Breast epithelium (tissue), 4 donors: ENCODE data around the gene LGALS7. TPM values are rescaled to one million over a fixed set of nuclear protein-coding genes. Genes with fewer than 3 reads are reported as not detected.
A peak's percentile ranks its signal among the peaks of the same experiment; 100 is the strongest.
"Not testable (repeated sequence)": the region's sequence is repeated elsewhere in the genome, so short reads cannot be mapped to it uniquely, and the experiment has no call there.

Experiments used
- DNase-seq, 2 donors: peaks; one replicate each; pipeline ENCODE4 v3.0.0-alpha.2; 2019; ENCODE audit warnings: low spot score in 2 of 2
- H3K27ac ChIP-seq, 2 donors: fragments of 200-600 bp; sonication (generic) in 1 of 2; one replicate each; pipeline ENCODE4 v1.5.1; 2016 to 2019; ENCODE audit warnings: mild to moderate bottlenecking in 1 of 2
- H3K27me3 ChIP-seq, 2 donors: fragments of 200-600 bp; sonication (generic) in 1 of 2; one replicate each; pipeline versions ENCODE4 v1.5.1 to v1.6.0; 2017 to 2019; ENCODE audit warnings: control low read depth in 1 of 2, mild to moderate bottlenecking in 1 of 2
- H3K36me3 ChIP-seq: fragments of 200-600 bp; one replicate; pipeline ENCODE4 v1.5.1; 2019
- H3K4me1 ChIP-seq, 2 donors: fragments of 200-600 bp; sonication (generic); one replicate each; pipeline ENCODE4 v1.5.1; 2016 to 2019; ENCODE audit warnings: control low read depth in 1 of 2
- H3K4me3 ChIP-seq, 3 donors: fragments of 200-600 bp; sonication (generic); 1 replicate in 2 of 3; 2 replicates in 1 of 3; pipeline ENCODE4 v1.5.1; 2016 to 2019; ENCODE audit warnings: mild to moderate bottlenecking in 3 of 3, moderate library complexity in 2 of 3
- H3K9me3 ChIP-seq, 2 donors: fragments of 200-600 bp; sonication (generic) in 1 of 2; one replicate each; pipeline ENCODE4 v1.5.1; 2016 to 2019; ENCODE audit warnings: control low read depth in 1 of 2
- CTCF ChIP-seq, 3 donors: fragments of 450-650 bp; IDR thresholded peaks; one replicate each; pipeline ENCODE4 v1.5.1; 2016 to 2017; ENCODE audit warnings: antibody characterized with exemption in 3 of 3, mild to moderate bottlenecking in 3 of 3, moderate library complexity in 3 of 3
- POLR2A ChIP-seq: fragments of 450-650 bp; IDR thresholded peaks from one replicate; pipeline ENCODE4 v1.6.1; 2016; ENCODE audit warnings: antibody characterized with exemption, mild to moderate bottlenecking, moderate library complexity
- POLR2AphosphoS5 ChIP-seq, 3 donors: sonication (generic); formaldehyde crosslinking; IDR thresholded peaks; one replicate each; pipeline ENCODE4 v1.6.1; 2017; ENCODE audit warnings: antibody characterized with exemption in 3 of 3
- intact Hi-C: fragments of 100-400 bp; cut with DNase I; formaldehyde crosslinking; loops from one replicate; pipeline ENCODE4 v1.15.1; 2023; ENCODE audit warnings: low total_unique reads
- total RNA-seq, 3 donors: library from RNA; depleted of rRNA; stranded (reverse); fragments of >200 nt; gene quantifications; one replicate each; pipeline ENCODE4 v1.1.0, GENCODE V29; 2016

Gene LGALS7
- total RNA-seq, 3 donors from 2014 or later = 1.5 TPM; not detected in 2

- intact Hi-C loops = no loop called here
- TF ChIP-seq POLR2AphosphoS5 (IDR thresholded peaks at IDR 0.05) = no peak
- no peak for TF ChIP-seq POLR2A
- TF ChIP-seq CTCF (IDR thresholded peaks at IDR 0.05) = no peak
- H3K27me3 ChIP-seq = no peaks in the 10 kb centered on the region
- H3K27ac ChIP-seq = peak within 1 kb of the TSS; percentile 55 to 71
- no peaks in the 10 kb centered on the region for H3K36me3 ChIP-seq
- no peaks in the 10 kb centered on the region for H3K4me1 ChIP-seq
- DNase-seq = no peak
- H3K9me3 ChIP-seq = no peaks in the 10 kb centered on the region
- no peak within 1 kb of the TSS for H3K4me3 ChIP-seq
Measured at GRCh38 chr19:38788478-38789243, 15.3 kb upstream of the LGALS7 start, which contains the start of gene LGALS7B. TSS of gene LGALS7B (plus strand) at chr19:38789200. CDS start at chr19:38789227, 27 bp downstream.

GRCh38 chr19:38786572-38787265, 13.4 kb upstream of the LGALS7 start:
- Histone ChIP-seq H3K27me3 (no peaks in the 10 kb centered on the region), H3K27ac (peak overlapping the region; percentile 25 to 52), H3K36me3 (no peaks in the 10 kb centered on the region), H3K9me3 (no peaks in the 10 kb centered on the region), H3K4me1 (no peaks in the 10 kb centered on the region), H3K4me3 (no peak overlapping the region)
- intact Hi-C loops = no loop called here
- TF ChIP-seq POLR2AphosphoS5 (IDR thresholded peaks at IDR 0.05) = no peak
- no peak for TF ChIP-seq POLR2A
- no peak for TF ChIP-seq CTCF (IDR thresholded peaks at IDR 0.05)
- DNase-seq = peak in 1 of 2 donors; percentile 56

- H3K9me3 ChIP-seq, H3K4me3 ChIP-seq, H3K27ac ChIP-seq, intact Hi-C loops, H3K27me3 ChIP-seq, H3K4me1 ChIP-seq, DNase-seq, H3K36me3 ChIP-seq: not testable (repeated sequence)
Measured at GRCh38 chr19:38786061-38786460, 12.7 kb upstream of the LGALS7 start.

GRCh38 chr19:38785187-38785699, 11.9 kb upstream of the LGALS7 start:
- H3K4me1 ChIP-seq = no peaks in the 10 kb centered on the region
- TF ChIP-seq POLR2A (no peak), POLR2AphosphoS5 (IDR thresholded peaks at IDR 0.05) (no peak), CTCF (IDR thresholded peaks at IDR 0.05) (no peak)
- no peak overlapping the region for H3K4me3 ChIP-seq
- no peaks in the 10 kb centered on the region for H3K27me3 ChIP-seq
- H3K27ac ChIP-seq = no peak overlapping the region
- no peaks in the 10 kb centered on the region for H3K9me3 ChIP-seq
- no peaks in the 10 kb centered on the region for H3K36me3 ChIP-seq
- no peak for DNase-seq
- intact Hi-C loops = no loop called here

GRCh38 chr19:38784224-38784623, 10.9 kb upstream of the LGALS7 start:
- no peak for DNase-seq
- H3K36me3 ChIP-seq = no peaks in the 10 kb centered on the region
- H3K27ac ChIP-seq = no peak overlapping the region
- no peak for TF ChIP-seq POLR2A
- no peak for TF ChIP-seq CTCF (IDR thresholded peaks at IDR 0.05)
- TF ChIP-seq POLR2AphosphoS5 (IDR thresholded peaks at IDR 0.05) = no peak
- no peaks in the 10 kb centered on the region for H3K27me3 ChIP-seq
- H3K4me1 ChIP-seq = no peaks in the 10 kb centered on the region
- intact Hi-C loops = no loop called here
- no peak overlapping the region for H3K4me3 ChIP-seq
- H3K9me3 ChIP-seq = no peaks in the 10 kb centered on the region

- H3K36me3 ChIP-seq = not testable (repeated sequence)
Measured at GRCh38 chr19:38782212-38782611, 8.9 kb upstream of the LGALS7 start.

More at GRCh38 chr19:38782212-38782611, 8.9 kb upstream of the LGALS7 start:
- DNase-seq, H3K4me3 ChIP-seq, H3K27ac ChIP-seq, intact Hi-C loops, H3K4me1 ChIP-seq, H3K9me3 ChIP-seq, H3K27me3 ChIP-seq: not testable (repeated sequence)
